MG63 (cell line): ENCODE measurements around the gene FOXN3. TPM values are rescaled to one million over a fixed set of nuclear protein-coding genes. Genes with fewer than 3 reads are reported as not detected.
"Not testable (repeated sequence)": the region's sequence is repeated elsewhere in the genome, so short reads cannot be mapped to it uniquely, and the experiment has no call there.

Experiments used
- DNase-seq: peaks from one replicate; pipeline ENCODE4 v3.0.0-alpha.2; 2020
- H3K27me3 ChIP-seq: fragments of 250-450 bp; sonication (Bioruptor Pico); 2 replicates; pipeline ENCODE4 v1.5.1; 2020; ENCODE audit warnings: mild to moderate bottlenecking, moderate library complexity
- H3K36me3 ChIP-seq: fragments of 250-450 bp; sonication (Bioruptor Pico); 2 replicates; pipeline ENCODE4 v1.5.1; 2020; ENCODE audit warnings: mild to moderate bottlenecking, moderate library complexity
- H3K4me3 ChIP-seq: fragments of 250-450 bp; sonication (Bioruptor Pico); 2 replicates; pipeline ENCODE4 v1.5.1; 2020; ENCODE audit warnings: mild to moderate bottlenecking, moderate library complexity
- H3K9me3 ChIP-seq: fragments of 250-450 bp; sonication (Bioruptor Pico); 2 replicates; pipeline ENCODE4 v1.5.1; 2020; ENCODE audit warnings: mild to moderate bottlenecking, moderate library complexity
- total RNA-seq: library from RNA; depleted of rRNA; stranded (reverse); fragments of >200 nt; shearing (Covaris generic); gene quantifications from 2 replicates; pipeline ENCODE4 v1.2.3, GENCODE V29; 2014; ENCODE audit warnings: low replicate concordance

The FOXN3 gene
- total RNA-seq, 1 experiment from 2014 or later = 1.4 TPM

- DNase-seq, H3K4me3 ChIP-seq, H3K9me3 ChIP-seq, H3K36me3 ChIP-seq, H3K27me3 ChIP-seq: not testable (repeated sequence)
Measured at GRCh38 chr14:89294469-89294868, 122.6 kb downstream of the FOXN3 start.

- no peaks in the 10 kb centered on the region for H3K27me3 ChIP-seq
- DNase-seq = no peak
- no peak overlapping the region for H3K4me3 ChIP-seq
- H3K36me3 ChIP-seq = no peaks in the 10 kb centered on the region
- no peaks in the 10 kb centered on the region for H3K9me3 ChIP-seq
Measured at GRCh38 chr14:89294060-89294459, 123.0 kb downstream of the FOXN3 start.

GRCh38 chr14:89293314-89293916, 123.6 kb downstream of the FOXN3 start:
- H3K4me3 ChIP-seq = no peak overlapping the region
- no peak for DNase-seq
- no peaks in the 10 kb centered on the region for H3K27me3 ChIP-seq
- no peaks in the 10 kb centered on the region for H3K36me3 ChIP-seq
- H3K9me3 ChIP-seq = no peaks in the 10 kb centered on the region

GRCh38 chr14:89292579-89293313, 124.3 kb downstream of the FOXN3 start:
- H3K4me3 ChIP-seq = no peak overlapping the region

GRCh38 chr14:89291351-89291940, 125.6 kb downstream of the FOXN3 start:
- no peaks in the 10 kb centered on the region for H3K36me3 ChIP-seq
- no peaks in the 10 kb centered on the region for H3K9me3 ChIP-seq
- H3K27me3 ChIP-seq = no peaks in the 10 kb centered on the region
- H3K4me3 ChIP-seq = no peak overlapping the region
- DNase-seq = no peak

More at GRCh38 chr14:89292579-89293313, 124.3 kb downstream of the FOXN3 start:
- no peak for DNase-seq
- Histone ChIP-seq H3K9me3 (no peaks in the 10 kb centered on the region), H3K36me3 (no peaks in the 10 kb centered on the region), H3K27me3 (no peaks in the 10 kb centered on the region)

- no peaks in the 10 kb centered on the region for H3K9me3 ChIP-seq
- no peaks in the 10 kb centered on the region for H3K36me3 ChIP-seq
- DNase-seq = no peak
- H3K4me3 ChIP-seq = no peak overlapping the region
- no peaks in the 10 kb centered on the region for H3K27me3 ChIP-seq
Measured at GRCh38 chr14:89290813-89291212, 126.2 kb downstream of the FOXN3 start.

- H3K27me3 ChIP-seq = no peaks in the 10 kb centered on the region
- no peaks in the 10 kb centered on the region for H3K9me3 ChIP-seq
- no peak for DNase-seq
- no peak overlapping the region for H3K4me3 ChIP-seq
- H3K36me3 ChIP-seq = no peaks in the 10 kb centered on the region
Measured at GRCh38 chr14:89289477-89289876, 127.6 kb downstream of the FOXN3 start.

- no peaks in the 10 kb centered on the region for H3K9me3 ChIP-seq
- H3K36me3 ChIP-seq = no peaks in the 10 kb centered on the region
- no peak overlapping the region for H3K4me3 ChIP-seq
- no peaks in the 10 kb centered on the region for H3K27me3 ChIP-seq
- no peak for DNase-seq
Measured at GRCh38 chr14:89288114-89288513, 128.9 kb downstream of the FOXN3 start.

GRCh38 chr14:89284333-89285058, 132.5 kb downstream of the FOXN3 start:
- DNase-seq = no peak
- Histone ChIP-seq H3K4me3 (no peak overlapping the region), H3K36me3 (no peaks in the 10 kb centered on the region), H3K27me3 (no peaks in the 10 kb centered on the region), H3K9me3 (no peaks in the 10 kb centered on the region)

GRCh38 chr14:89283327-89284060, 133.5 kb downstream of the FOXN3 start:
- DNase-seq = no peak
- Histone ChIP-seq H3K27me3 (no peaks in the 10 kb centered on the region), H3K9me3 (no peaks in the 10 kb centered on the region), H3K36me3 (no peaks in the 10 kb centered on the region), H3K4me3 (no peak overlapping the region)

GRCh38 chr14:89282191-89282590, 134.8 kb downstream of the FOXN3 start:
- no peak overlapping the region for H3K4me3 ChIP-seq
- H3K27me3 ChIP-seq = no peaks in the 10 kb centered on the region
- H3K36me3 ChIP-seq = no peaks in the 10 kb centered on the region
- no peak for DNase-seq
- H3K9me3 ChIP-seq = no peaks in the 10 kb centered on the region

- no peak overlapping the region for H3K4me3 ChIP-seq
Measured at GRCh38 chr14:89280600-89280999, 136.4 kb downstream of the FOXN3 start.

GRCh38 chr14:89279649-89280232, 137.3 kb downstream of the FOXN3 start:
- DNase-seq = no peak
- Histone ChIP-seq H3K27me3 (no peaks in the 10 kb centered on the region), H3K36me3 (no peaks in the 10 kb centered on the region), H3K9me3 (no peaks in the 10 kb centered on the region), H3K4me3 (no peak overlapping the region)

More at GRCh38 chr14:89280600-89280999, 136.4 kb downstream of the FOXN3 start:
- H3K27me3 ChIP-seq = no peaks in the 10 kb centered on the region
- no peaks in the 10 kb centered on the region for H3K36me3 ChIP-seq
- DNase-seq = no peak
- no peaks in the 10 kb centered on the region for H3K9me3 ChIP-seq

- Histone ChIP-seq H3K4me3 (no peak overlapping the region), H3K36me3 (no peaks in the 10 kb centered on the region), H3K9me3 (no peaks in the 10 kb centered on the region), H3K27me3 (no peaks in the 10 kb centered on the region)
- DNase-seq = no peak
Measured at GRCh38 chr14:89277203-89277602, 139.8 kb downstream of the FOXN3 start.

GRCh38 chr14:89276424-89276975, 140.5 kb downstream of the FOXN3 start:
- H3K36me3 ChIP-seq = no peaks in the 10 kb centered on the region
- H3K4me3 ChIP-seq = no peak overlapping the region
- DNase-seq = no peak
- no peaks in the 10 kb centered on the region for H3K9me3 ChIP-seq
- H3K27me3 ChIP-seq = no peaks in the 10 kb centered on the region
